GM12875 (cell line): Measurements from ENCODE around the gene PRR7.

Experiments
- H3K4me3 ChIP-seq: one replicate; pipeline ENCODE4 v1.5.1; 2011; ENCODE audit warnings: low read depth, low read length, control low read depth
- TF ChIP-seq, protein P1 (sequence below): IDR thresholded peaks from 2 replicates; pipeline ENCODE4 v1.5.1; 2011; ENCODE audit warnings: low read depth, mild to moderate bottlenecking, control low read depth, inconsistent platforms, low read length, moderate library complexity, borderline replicate concordance; ENCODE audit not compliant: insufficient read depth

The PRR7 gene

DNA sequence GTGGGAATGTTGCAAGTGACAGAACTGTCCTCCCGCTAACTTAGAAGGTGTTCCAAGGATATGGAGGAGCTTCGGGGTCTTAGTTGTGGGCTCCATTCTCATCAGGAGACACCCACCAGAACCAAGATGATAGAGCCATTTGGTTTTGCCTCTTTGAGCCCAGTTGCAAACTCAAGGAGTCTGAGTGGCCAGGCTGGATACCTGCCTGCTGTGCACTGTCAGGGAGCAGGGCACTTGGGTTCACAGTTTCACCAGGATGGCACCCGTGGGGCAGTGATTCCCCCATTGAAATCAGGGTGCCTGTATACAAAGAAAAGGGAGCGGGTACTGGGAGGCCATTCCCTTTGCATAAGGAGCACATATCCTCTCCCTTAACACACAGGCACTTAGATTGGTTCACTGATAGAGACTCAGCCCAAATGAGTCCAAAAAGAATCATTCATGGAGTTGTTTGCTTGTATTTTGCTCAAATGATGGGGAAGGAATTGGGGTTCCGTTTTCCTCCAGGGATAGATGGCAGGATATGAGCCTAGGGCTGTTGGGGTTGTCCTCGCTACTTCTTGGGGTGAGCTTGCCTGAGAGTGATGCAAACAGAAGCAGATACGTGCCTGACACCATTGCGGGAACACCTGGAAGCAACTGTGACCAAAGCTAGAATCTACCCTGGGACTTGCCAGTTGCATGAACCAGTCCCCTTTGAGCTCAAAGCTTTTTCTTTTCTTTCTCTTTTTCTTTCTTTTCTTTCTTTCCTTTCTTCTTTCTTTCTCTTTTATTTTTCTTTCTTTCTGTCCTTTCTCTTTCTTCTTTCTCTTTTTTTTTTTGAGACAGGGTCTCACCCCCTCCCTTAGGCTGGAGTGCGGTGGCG is 1.3 kb upstream of the PRR7 start:
- no peak overlapping the region for H3K4me3 ChIP-seq
- TF ChIP-seq, protein P1, sequence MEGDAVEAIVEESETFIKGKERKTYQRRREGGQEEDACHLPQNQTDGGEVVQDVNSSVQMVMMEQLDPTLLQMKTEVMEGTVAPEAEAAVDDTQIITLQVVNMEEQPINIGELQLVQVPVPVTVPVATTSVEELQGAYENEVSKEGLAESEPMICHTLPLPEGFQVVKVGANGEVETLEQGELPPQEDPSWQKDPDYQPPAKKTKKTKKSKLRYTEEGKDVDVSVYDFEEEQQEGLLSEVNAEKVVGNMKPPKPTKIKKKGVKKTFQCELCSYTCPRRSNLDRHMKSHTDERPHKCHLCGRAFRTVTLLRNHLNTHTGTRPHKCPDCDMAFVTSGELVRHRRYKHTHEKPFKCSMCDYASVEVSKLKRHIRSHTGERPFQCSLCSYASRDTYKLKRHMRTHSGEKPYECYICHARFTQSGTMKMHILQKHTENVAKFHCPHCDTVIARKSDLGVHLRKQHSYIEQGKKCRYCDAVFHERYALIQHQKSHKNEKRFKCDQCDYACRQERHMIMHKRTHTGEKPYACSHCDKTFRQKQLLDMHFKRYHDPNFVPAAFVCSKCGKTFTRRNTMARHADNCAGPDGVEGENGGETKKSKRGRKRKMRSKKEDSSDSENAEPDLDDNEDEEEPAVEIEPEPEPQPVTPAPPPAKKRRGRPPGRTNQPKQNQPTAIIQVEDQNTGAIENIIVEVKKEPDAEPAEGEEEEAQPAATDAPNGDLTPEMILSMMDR, result no peak

DNA sequence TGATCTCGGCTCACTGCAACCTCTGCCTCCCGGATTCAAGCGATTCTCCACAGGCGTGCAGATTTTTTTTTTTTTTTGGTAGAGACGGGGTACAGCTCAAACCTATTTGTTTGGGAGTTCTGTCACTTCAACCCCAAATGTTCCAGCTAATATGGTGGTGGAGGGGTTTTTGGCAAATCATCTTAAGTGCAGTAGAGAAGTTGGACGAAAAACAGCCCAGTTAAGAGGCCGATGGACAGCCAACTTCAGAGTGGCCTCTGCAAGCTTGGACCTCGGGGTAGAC is 756 bp upstream of the PRR7 start:
- peak overlapping the region; percentile 70 for H3K4me3 ChIP-seq
- TF ChIP-seq, protein P1, result no peak

DNA sequence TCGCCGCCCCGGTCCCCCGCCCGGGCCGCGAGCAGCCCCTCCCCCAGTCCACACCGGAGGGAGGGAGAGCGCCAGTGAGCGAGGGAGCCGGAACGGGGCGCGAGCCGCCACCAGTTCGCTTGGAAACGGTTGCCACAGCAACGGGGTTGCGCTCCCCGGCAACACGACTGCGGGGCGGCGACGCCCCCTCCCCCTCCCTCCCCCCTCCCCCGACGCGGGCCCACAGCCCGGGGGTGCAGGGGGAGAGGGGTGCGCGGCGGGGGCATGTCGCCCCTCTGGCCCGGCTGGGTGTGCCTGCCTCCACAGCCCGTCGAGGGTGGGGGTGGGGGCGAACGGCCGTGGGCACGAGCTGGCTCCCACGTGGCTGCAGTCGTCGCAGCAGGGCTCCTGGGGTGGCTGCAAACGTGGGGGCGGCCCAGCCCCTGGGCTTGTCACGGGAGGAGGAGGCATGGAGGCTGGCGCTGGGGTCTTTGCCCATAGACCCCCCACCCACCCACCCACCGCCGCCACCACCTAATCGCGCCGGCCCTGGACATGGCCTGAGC is 524 bp downstream of the PRR7 start:
- peak overlapping the region; percentile 70 for H3K4me3 ChIP-seq
- TF ChIP-seq, protein P1, result no peak

DNA sequence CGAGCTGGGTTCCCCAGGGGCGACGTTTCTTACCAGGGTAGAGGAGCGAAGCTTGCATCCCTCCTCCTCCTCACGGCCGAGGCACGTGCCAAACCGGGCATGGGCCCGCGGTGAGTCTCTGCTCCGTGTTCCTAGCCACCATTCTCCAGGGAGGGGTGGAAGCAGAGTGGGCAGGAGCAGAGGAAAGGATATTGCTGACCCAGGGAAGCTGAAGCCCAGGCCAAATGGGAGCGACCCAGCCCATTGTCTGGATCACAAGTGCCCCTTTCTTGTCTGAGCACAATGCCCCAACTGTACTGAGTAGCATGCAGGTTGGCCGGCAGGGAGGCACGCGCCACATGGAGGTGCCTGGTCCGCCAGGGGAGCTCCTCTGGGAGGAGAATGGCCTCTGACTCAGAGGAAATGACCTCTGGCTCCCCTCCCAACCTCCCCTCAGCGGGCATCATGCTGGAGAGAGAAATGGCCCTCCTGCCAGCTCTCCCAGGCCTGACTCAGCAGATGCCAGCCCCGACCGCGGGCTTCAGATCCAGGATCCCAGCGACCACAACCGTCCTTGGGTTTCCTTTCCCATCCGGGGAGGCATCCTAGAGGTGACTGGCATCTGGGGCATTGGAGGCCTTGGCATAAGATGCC is 1.1 kb downstream of the PRR7 start:
- TF ChIP-seq, protein P1, result no peak
- H3K4me3 ChIP-seq, result peak overlapping the region; percentile 70

DNA sequence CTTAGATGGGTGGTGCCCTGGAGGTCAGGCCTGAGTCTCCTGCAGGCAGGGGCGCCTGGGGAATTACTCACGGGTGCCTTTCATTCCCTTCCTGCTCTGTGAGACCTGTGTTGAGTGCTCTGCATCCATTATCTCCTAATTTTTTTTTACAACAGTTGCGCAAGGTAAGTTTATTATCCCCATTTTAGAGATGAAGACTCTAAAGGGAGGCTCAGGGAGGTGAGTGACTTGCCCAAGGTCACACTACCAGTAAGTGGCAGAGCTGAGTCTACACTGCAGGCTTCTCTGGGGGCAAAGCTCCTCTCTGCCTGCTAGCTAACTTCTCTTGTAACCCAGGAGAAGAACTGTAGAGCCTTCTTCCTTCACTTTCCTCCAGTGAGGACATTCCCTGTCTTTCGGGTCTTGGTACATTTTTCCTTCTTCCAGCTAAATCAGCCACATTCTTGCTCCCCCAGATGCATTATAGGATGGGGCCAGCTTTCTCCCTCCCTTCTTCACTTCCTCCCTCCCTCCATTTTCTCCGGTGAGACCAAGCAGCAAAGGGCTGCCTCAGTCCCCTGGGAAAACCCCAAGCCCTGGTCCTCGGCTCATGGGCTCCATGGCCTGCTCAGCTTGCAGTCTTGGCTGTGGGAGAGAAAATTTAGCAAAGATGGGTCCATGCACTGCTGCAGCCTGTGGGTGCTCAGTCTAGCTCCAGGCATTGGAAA is 1.8 kb downstream of the PRR7 start:
- H3K4me3 ChIP-seq, result peak overlapping the region; percentile 70
- TF ChIP-seq, protein P1, result no peak

DNA sequence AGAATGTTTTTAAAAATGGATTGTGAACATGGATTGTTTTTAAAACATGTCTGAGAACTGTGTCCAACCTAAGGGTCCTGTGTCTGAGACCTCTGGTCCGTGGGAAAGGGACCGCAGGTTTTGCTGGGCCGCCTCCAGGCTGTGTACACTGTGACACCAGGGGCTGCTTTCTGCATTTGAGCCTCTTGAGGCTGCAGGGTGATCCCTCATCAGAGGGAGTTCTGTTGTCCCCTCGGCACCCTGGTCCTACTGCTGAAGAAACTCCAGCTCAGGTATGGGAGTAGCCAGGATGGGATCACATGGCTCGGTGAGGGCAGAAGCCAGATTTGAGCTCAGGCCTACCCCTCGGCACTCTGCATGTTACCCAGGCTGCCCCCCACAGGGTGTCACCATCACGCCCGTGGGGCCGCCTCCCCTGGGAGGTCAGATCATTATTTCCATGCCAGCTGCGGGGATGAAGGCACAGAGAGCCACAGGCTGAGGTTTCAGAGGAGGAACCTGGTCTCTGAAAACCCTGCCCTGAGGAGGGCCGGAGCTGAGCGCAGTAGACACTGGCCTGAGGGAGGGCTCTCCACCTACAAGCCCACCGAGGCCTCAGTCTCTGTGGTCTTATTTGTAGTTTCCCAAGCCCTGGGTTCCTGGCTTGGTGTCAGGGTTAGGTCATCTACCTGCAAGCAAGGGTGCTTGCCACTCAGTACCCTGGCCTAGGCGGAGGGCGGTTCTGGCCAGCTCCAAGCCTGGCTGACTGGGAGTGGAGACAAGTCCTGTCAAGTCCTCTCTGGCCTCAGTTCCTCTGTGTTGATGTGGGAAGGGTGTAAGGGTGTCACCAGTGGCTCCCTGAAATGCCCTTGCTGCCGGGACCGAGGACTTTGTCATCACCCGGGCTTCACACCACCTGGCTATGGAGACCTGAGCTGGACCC is 2.8 kb downstream of the PRR7 start:
- H3K4me3 ChIP-seq, result no peak overlapping the region
- TF ChIP-seq, protein P1, result no peak
